Caco-2 (cell line): Measurements from ENCODE around the gene HTRA3. TPM values are rescaled to one million over a fixed set of nuclear protein-coding genes. Genes with fewer than 3 reads are reported as not detected.
"Not testable (repeated sequence)": the region's sequence is repeated elsewhere in the genome, so short reads cannot be mapped to it uniquely, and the experiment has no call there.

ENCODE experiments used
- BruUV-seq: library from RNA; stranded (reverse); fragments of 400-500 nt; replicated peaks from 2 replicates; lab custom pipeline; 2021; lab: Mats Ljungman, UMichigan
- CTCF ChIA-PET: fragments of 300-600 bp; sonication (Branson Sonifier 250); formaldehyde crosslinking; loops from one replicate; lab custom pipeline; 2022; ENCODE audit warnings: antibody characterized with exemption; lab: Charles Lee
- POLR2A ChIA-PET: fragments of 300-600 bp; sonication (Branson Sonifier 250); formaldehyde crosslinking; loops from one replicate; lab custom pipeline; 2022; ENCODE audit warnings: antibody characterized with exemption; lab: Charles Lee
- DNase-seq, 2 experiments: peaks; one replicate each; pipeline versions ENCODE4 v3.0.0 to v3.0.0-alpha.2; 2020 to 2022
- H3K27me3 ChIP-seq: replicated peaks from 2 replicates; pipeline ENCODE4 v1.6.0; 2011; ENCODE audit warnings: low read length; ENCODE audit not compliant: control insufficient read depth, insufficient read depth
- H3K36me3 ChIP-seq: 2 replicates; pipeline ENCODE4 v1.5.1; 2011; ENCODE audit warnings: low read length; ENCODE audit not compliant: control insufficient read depth, insufficient read depth
- H3K4me1 ChIP-seq: fragments of 250-450 bp; sonication (Bioruptor Pico); 2 replicates; pipeline ENCODE4 v1.5.1; 2020; ENCODE audit warnings: mild to moderate bottlenecking
- H3K4me3 ChIP-seq: 2 replicates; pipeline ENCODE4 v1.5.1; 2011; ENCODE audit warnings: low read depth, mild to moderate bottlenecking, control low read depth, low read length
- H3K9me3 ChIP-seq: fragments of 250-450 bp; sonication (Bioruptor Pico); 2 replicates; pipeline ENCODE4 v1.5.1; 2020; ENCODE audit warnings: mild to moderate bottlenecking, moderate library complexity
- H3K27ac Mint-ChIP-seq: one replicate; pipeline ENCODE4 v1.8.0; 2022; ENCODE audit warnings: mixed read lengths; ENCODE audit not compliant: unreplicated experiment
- H3K27me3 Mint-ChIP-seq: one replicate; pipeline ENCODE4 v1.8.0; 2022; ENCODE audit warnings: mixed read lengths; ENCODE audit not compliant: insufficient read depth, unreplicated experiment
- H3K36me3 Mint-ChIP-seq: one replicate; pipeline ENCODE4 v1.8.0; 2022; ENCODE audit warnings: mild to moderate bottlenecking, mixed read lengths; ENCODE audit not compliant: insufficient read depth, unreplicated experiment
- H3K4me1 Mint-ChIP-seq: one replicate; pipeline ENCODE4 v1.8.0; 2022; ENCODE audit warnings: low read depth, mixed read lengths; ENCODE audit not compliant: unreplicated experiment
- H3K4me3 Mint-ChIP-seq: one replicate; pipeline ENCODE4 v1.8.0; 2022; ENCODE audit warnings: mild to moderate bottlenecking, moderate library complexity, mixed read lengths; ENCODE audit not compliant: unreplicated experiment
- H3K9me3 Mint-ChIP-seq: one replicate; pipeline ENCODE4 v1.8.0; 2022; ENCODE audit warnings: mixed read lengths; ENCODE audit not compliant: unreplicated experiment
- intact Hi-C: fragments of 100-400 bp; cut with micrococcal nuclease; formaldehyde crosslinking; loops from one replicate; pipeline ENCODE4 v1.10.0; 2022; ENCODE audit not compliant: unreplicated experiment
- total RNA-seq: library from RNA; stranded (reverse); gene quantifications from 2 replicates; pipeline ENCODE4 v1.2.3, GENCODE V29; 2022
- TF ChIP-seq, protein P1 (sequence below), 2 experiments: fragments of 200-600 bp in 1 of 2; IDR thresholded peaks; 1 replicate in 1 of 2; 2 replicates in 1 of 2; pipeline versions ENCODE4 v1.5.1 to v1.8.0; 2011 to 2022; ENCODE audit warnings: antibody characterized with exemption in 1 of 2, control low read depth in 1 of 2, inconsistent platforms in 1 of 2, low read depth in 1 of 2, low read length in 1 of 2, mild to moderate bottlenecking in 1 of 2, moderate library complexity in 1 of 2; ENCODE audit not compliant: insufficient read depth in 1 of 2, severe bottlenecking in 1 of 2, unreplicated experiment in 1 of 2

HTRA3 gene
- total RNA-seq, 1 experiment from 2014 or later, result 0.66 TPM

- intact Hi-C loops, result no loop called here
- Histone ChIP-seq H3K27me3 (no peaks in the 10 kb centered on the region), H3K4me3 (no peak overlapping the region), H3K36me3 (no peaks in the 10 kb centered on the region), H3K4me1 (0 out of 2 replicates have a peak, but pooled peaks cover 5% of the 10 kb centered on the region), H3K9me3 (no peaks in the 10 kb centered on the region)
- Mint-ChIP-seq H3K4me1 (peaks cover 3% of the 10 kb centered on the region), H3K36me3 (no peaks in the 10 kb centered on the region), H3K27me3 (no peaks in the 10 kb centered on the region), H3K4me3 (no peak overlapping the region), H3K9me3 (no peaks in the 10 kb centered on the region), H3K27ac (no peak overlapping the region)
- TF ChIP-seq, protein P1, sequence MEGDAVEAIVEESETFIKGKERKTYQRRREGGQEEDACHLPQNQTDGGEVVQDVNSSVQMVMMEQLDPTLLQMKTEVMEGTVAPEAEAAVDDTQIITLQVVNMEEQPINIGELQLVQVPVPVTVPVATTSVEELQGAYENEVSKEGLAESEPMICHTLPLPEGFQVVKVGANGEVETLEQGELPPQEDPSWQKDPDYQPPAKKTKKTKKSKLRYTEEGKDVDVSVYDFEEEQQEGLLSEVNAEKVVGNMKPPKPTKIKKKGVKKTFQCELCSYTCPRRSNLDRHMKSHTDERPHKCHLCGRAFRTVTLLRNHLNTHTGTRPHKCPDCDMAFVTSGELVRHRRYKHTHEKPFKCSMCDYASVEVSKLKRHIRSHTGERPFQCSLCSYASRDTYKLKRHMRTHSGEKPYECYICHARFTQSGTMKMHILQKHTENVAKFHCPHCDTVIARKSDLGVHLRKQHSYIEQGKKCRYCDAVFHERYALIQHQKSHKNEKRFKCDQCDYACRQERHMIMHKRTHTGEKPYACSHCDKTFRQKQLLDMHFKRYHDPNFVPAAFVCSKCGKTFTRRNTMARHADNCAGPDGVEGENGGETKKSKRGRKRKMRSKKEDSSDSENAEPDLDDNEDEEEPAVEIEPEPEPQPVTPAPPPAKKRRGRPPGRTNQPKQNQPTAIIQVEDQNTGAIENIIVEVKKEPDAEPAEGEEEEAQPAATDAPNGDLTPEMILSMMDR (IDR thresholded peaks at IDR 0.05; ENCODE audit: insufficient read depth in 1 of 2, low read depth in 1 of 2, low read length in 1 of 2, severe bottlenecking in 1 of 2, unreplicated experiment in 1 of 2), result no peak
- peak in 1 of 2 experiments; percentile 12 for DNase-seq
- POLR2A ChIA-PET, result no interaction called here
- BruUV-seq, result no TSS peak
- CTCF ChIA-PET, result no interaction called here
These were observed 78.1 kb downstream of the HTRA3 start for GRCh38 chr4:8347660-8348059.

GRCh38 chr4:8348071-8348470 lies 78.5 kb downstream of the HTRA3 start:
- POLR2A ChIA-PET, result no interaction called here
- no peak overlapping the region for H3K4me3 Mint-ChIP-seq

DNA sequence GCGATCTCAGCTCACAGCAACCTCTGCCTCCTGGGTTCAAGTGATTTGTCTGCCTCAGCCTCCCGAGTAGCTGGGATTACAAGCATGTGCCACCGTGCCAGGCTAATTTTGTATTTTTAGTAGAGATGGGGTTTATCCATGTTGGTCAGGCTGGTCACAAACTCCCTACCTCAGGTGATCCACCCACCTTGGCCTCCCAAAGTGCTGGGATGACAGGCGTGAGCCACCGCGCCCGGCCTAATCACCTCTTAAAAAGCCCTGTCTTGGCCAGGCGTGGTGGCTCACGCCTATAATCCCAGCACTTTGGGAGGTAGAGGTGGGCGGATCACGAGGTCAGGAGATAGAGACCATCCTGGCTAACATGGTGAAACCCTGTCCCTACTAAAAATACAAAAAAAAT lies 79.7 kb downstream of the HTRA3 start:
- H3K27me3 ChIP-seq, H3K4me3 ChIP-seq, H3K4me3 Mint-ChIP-seq, H3K27ac Mint-ChIP-seq, H3K27me3 Mint-ChIP-seq, H3K9me3 ChIP-seq, H3K9me3 Mint-ChIP-seq, POLR2A ChIA-PET, BruUV-seq, CTCF ChIA-PET, H3K4me1 Mint-ChIP-seq, H3K4me1 ChIP-seq, intact Hi-C loops, H3K36me3 Mint-ChIP-seq, H3K36me3 ChIP-seq: not testable (repeated sequence)
- peak in 1 of 2 experiments; percentile 2 for DNase-seq

More at GRCh38 chr4:8348071-8348470, 78.5 kb downstream of the HTRA3 start:
- H3K36me3 ChIP-seq, result no peaks in the 10 kb centered on the region
- H3K4me3 ChIP-seq, result no peak overlapping the region
- 0 out of 2 replicates have a peak, but pooled peaks cover 5% of the 10 kb centered on the region for H3K4me1 ChIP-seq
- H3K9me3 Mint-ChIP-seq, result no peaks in the 10 kb centered on the region
- H3K27me3 Mint-ChIP-seq, result no peaks in the 10 kb centered on the region
- CTCF ChIA-PET, result no interaction called here
- intact Hi-C loops, result no loop called here
- no peaks in the 10 kb centered on the region for H3K4me1 Mint-ChIP-seq
- TF ChIP-seq, protein P1 (IDR thresholded peaks at IDR 0.05; ENCODE audit: insufficient read depth in 1 of 2, low read depth in 1 of 2, low read length in 1 of 2, severe bottlenecking in 1 of 2, unreplicated experiment in 1 of 2), result no peak
- DNase-seq, result peak in 1 of 2 experiments; percentile 12
- BruUV-seq, result no TSS peak
- H3K27me3 ChIP-seq, result no peaks in the 10 kb centered on the region
- H3K9me3 ChIP-seq, result no peaks in the 10 kb centered on the region
- H3K36me3 Mint-ChIP-seq, result no peaks in the 10 kb centered on the region
- no peak overlapping the region for H3K27ac Mint-ChIP-seq
